ENCODE data around the gene MBTPS2. TPM values are rescaled to one million over a fixed set of nuclear protein-coding genes. Genes with fewer than 3 reads are reported as not detected.

MBTPS2 gene
- total RNA-seq, 1 donor from 2014 or later, result 15.1 TPM

- Histone ChIP-seq H3K27me3 (ENCODE audit: control insufficient read depth, insufficient read depth, low read length) (no peaks in the 10 kb centered on the region), H3K36me3 (ENCODE audit: control insufficient read depth, insufficient read depth, low read length) (no peaks in the 10 kb centered on the region), H3K4me3 (ENCODE audit: low read depth, low read length) (no peak overlapping the region)
- no peak for TF ChIP-seq CTCF (IDR thresholded peaks at IDR 0.05; ENCODE audit: insufficient read depth, low read length, poor library complexity, severe bottlenecking)
- DNase-seq (ENCODE audit: low read depth), result no peak
These were observed 43.8 kb downstream of the MBTPS2 start for GRCh38 chrX:21883258-21883657.

GRCh38 chrX:21885568-21885967 lies 46.2 kb downstream of the MBTPS2 start:
- Histone ChIP-seq H3K4me3 (ENCODE audit: low read depth, low read length) (no peak overlapping the region), H3K27me3 (ENCODE audit: control insufficient read depth, insufficient read depth, low read length) (no peaks in the 10 kb centered on the region), H3K36me3 (ENCODE audit: control insufficient read depth, insufficient read depth, low read length) (no peaks in the 10 kb centered on the region)
- no peak for TF ChIP-seq CTCF (IDR thresholded peaks at IDR 0.05; ENCODE audit: insufficient read depth, low read length, poor library complexity, severe bottlenecking)
- DNase-seq (ENCODE audit: low read depth), result no peak

- Histone ChIP-seq H3K4me3 (ENCODE audit: low read depth, low read length) (no peak overlapping the region), H3K36me3 (ENCODE audit: control insufficient read depth, insufficient read depth, low read length) (no peaks in the 10 kb centered on the region), H3K27me3 (ENCODE audit: control insufficient read depth, insufficient read depth, low read length) (no peaks in the 10 kb centered on the region)
- no peak for DNase-seq (ENCODE audit: low read depth)
- no peak for TF ChIP-seq CTCF (IDR thresholded peaks at IDR 0.05; ENCODE audit: insufficient read depth, low read length, poor library complexity, severe bottlenecking)
These were observed 65.9 kb downstream of the MBTPS2 start for GRCh38 chrX:21905313-21905712.

- TF ChIP-seq CTCF (IDR thresholded peaks at IDR 0.05; ENCODE audit: insufficient read depth, low read length, poor library complexity, severe bottlenecking), result no peak
- Histone ChIP-seq H3K27me3 (ENCODE audit: control insufficient read depth, insufficient read depth, low read length) (no peaks in the 10 kb centered on the region), H3K4me3 (ENCODE audit: low read depth, low read length) (no peak overlapping the region), H3K36me3 (ENCODE audit: control insufficient read depth, insufficient read depth, low read length) (no peaks in the 10 kb centered on the region)
- DNase-seq (ENCODE audit: low read depth), result no peak
These were observed 66.5 kb downstream of the MBTPS2 start for GRCh38 chrX:21905953-21906352.

- H3K27me3 ChIP-seq (ENCODE audit: control insufficient read depth, insufficient read depth, low read length), result no peaks in the 10 kb centered on the region
- H3K4me3 ChIP-seq (ENCODE audit: low read depth, low read length), result no peak overlapping the region
- no peak for TF ChIP-seq CTCF (IDR thresholded peaks at IDR 0.05; ENCODE audit: insufficient read depth, low read length, poor library complexity, severe bottlenecking)
- no peak for DNase-seq (ENCODE audit: low read depth)
- H3K36me3 ChIP-seq (ENCODE audit: control insufficient read depth, insufficient read depth, low read length), result no peaks in the 10 kb centered on the region
These were observed 67.8 kb downstream of the MBTPS2 start for GRCh38 chrX:21907260-21907659.

GRCh38 chrX:21911481-21911880 lies 72.1 kb downstream of the MBTPS2 start:
- no peaks in the 10 kb centered on the region for H3K36me3 ChIP-seq (ENCODE audit: control insufficient read depth, insufficient read depth, low read length)
- no peak overlapping the region for H3K4me3 ChIP-seq (ENCODE audit: low read depth, low read length)
- H3K27me3 ChIP-seq (ENCODE audit: control insufficient read depth, insufficient read depth, low read length), result no peaks in the 10 kb centered on the region
- TF ChIP-seq CTCF (IDR thresholded peaks at IDR 0.05; ENCODE audit: insufficient read depth, low read length, poor library complexity, severe bottlenecking), result no peak
- DNase-seq (ENCODE audit: low read depth), result no peak
